ENCODE measurements around the gene HLA-DRB5. TPM values are rescaled to one million over a fixed set of nuclear protein-coding genes. Genes with fewer than 3 reads are reported as not detected.
"Not testable (repeated sequence)": the region's sequence is repeated elsewhere in the genome, so short reads cannot be mapped to it uniquely, and the experiment has no call there.

HLA-DRB5 gene
- total and polyA plus RNA-seq, 8 donors = 0.38 to 42.9 (median 8.2) TPM; not detected in 2

DNA sequence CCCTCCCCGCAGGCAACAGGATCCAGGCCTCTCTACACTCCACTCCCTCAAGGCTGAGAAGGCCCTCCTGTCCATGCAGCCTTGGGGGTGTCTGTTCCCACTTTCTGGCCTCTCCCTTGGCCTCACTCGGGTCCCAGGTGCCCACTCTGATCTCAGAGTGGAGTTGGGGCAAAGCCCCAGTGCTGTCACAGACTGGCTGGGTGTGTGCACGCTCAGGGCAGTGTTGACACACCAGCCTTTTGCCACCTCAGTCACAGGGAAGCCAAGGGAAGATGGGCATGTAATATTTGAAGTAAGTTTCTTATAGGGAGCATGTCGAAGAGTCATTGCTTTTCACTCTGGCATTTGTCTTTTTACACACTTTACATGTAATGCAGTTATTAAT lies 45.5 kb downstream of the HLA-DRB5 start:
- no peaks in the 10 kb centered on the region for H3K27me3 ChIP-seq
- TF ChIP-seq, protein P1, sequence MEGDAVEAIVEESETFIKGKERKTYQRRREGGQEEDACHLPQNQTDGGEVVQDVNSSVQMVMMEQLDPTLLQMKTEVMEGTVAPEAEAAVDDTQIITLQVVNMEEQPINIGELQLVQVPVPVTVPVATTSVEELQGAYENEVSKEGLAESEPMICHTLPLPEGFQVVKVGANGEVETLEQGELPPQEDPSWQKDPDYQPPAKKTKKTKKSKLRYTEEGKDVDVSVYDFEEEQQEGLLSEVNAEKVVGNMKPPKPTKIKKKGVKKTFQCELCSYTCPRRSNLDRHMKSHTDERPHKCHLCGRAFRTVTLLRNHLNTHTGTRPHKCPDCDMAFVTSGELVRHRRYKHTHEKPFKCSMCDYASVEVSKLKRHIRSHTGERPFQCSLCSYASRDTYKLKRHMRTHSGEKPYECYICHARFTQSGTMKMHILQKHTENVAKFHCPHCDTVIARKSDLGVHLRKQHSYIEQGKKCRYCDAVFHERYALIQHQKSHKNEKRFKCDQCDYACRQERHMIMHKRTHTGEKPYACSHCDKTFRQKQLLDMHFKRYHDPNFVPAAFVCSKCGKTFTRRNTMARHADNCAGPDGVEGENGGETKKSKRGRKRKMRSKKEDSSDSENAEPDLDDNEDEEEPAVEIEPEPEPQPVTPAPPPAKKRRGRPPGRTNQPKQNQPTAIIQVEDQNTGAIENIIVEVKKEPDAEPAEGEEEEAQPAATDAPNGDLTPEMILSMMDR (IDR thresholded peaks at IDR 0.05) = no peak
- H3K9me3 ChIP-seq = no peaks in the 10 kb centered on the region
- DNase-seq (no peak), ATAC-seq (no peak), FAIRE-seq (no peak)
- whole genome bisulfite sequencing, 2 donors = 47 to 53% methylated on average over 4 of the region's 4 CpGs
- no peak overlapping the region for H3K4me3 ChIP-seq
- intact Hi-C loops (cut with DNase I) = no loop called here
- H3K27ac ChIP-seq = no peak overlapping the region
- no peaks in the 10 kb centered on the region for H3K36me3 ChIP-seq
- no peaks in the 10 kb centered on the region for H3K4me1 ChIP-seq

DNA sequence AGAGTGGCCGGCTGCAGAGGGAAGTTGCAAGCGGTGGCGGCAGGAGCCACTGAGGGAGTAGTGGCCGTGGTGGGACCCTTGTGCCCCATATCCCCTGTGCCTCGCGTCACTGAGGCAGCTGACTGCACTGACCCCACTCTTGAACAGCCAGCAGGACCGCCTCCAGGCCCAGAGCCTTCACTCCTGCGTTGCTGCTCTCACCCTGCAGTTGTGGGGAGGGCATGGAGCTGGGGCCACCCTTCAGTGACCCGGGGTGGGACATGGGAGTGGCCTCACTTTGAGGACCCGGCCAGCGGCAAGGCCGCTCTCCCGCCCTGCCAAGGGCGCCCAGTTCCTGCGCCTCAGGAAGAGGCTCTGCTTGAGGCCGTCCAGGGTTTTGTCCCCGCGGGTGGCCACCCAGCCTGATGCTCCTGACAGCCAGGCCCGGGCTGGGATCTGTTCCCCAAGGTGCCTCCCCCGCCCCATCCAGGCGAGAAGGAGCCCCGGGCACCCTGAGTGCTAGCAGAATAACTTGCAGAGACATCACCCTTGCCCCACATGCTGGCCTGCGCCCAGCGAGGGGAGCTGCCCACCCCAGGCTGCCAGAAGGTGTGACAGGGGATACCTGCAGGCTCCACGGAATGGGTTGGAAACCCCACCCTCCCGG lies 46.0 kb downstream of the HLA-DRB5 start:
- intact Hi-C loops (cut with DNase I) = no loop called here
- no peaks in the 10 kb centered on the region for H3K4me1 ChIP-seq
- no peaks in the 10 kb centered on the region for H3K9me3 ChIP-seq
- no peak overlapping the region for H3K4me3 ChIP-seq
- H3K27me3 ChIP-seq = no peaks in the 10 kb centered on the region
- no peaks in the 10 kb centered on the region for H3K36me3 ChIP-seq
- DNase-seq (peak in 1 of 6 donors; percentile 50), ATAC-seq (no peak), FAIRE-seq (no peak)
- WGBS, 2 donors = 56 to 62% methylated on average over 26 of the region's 26 CpGs
- TF ChIP-seq, protein P1 (IDR thresholded peaks at IDR 0.05) = no peak
- H3K27ac ChIP-seq = no peak overlapping the region

DNA sequence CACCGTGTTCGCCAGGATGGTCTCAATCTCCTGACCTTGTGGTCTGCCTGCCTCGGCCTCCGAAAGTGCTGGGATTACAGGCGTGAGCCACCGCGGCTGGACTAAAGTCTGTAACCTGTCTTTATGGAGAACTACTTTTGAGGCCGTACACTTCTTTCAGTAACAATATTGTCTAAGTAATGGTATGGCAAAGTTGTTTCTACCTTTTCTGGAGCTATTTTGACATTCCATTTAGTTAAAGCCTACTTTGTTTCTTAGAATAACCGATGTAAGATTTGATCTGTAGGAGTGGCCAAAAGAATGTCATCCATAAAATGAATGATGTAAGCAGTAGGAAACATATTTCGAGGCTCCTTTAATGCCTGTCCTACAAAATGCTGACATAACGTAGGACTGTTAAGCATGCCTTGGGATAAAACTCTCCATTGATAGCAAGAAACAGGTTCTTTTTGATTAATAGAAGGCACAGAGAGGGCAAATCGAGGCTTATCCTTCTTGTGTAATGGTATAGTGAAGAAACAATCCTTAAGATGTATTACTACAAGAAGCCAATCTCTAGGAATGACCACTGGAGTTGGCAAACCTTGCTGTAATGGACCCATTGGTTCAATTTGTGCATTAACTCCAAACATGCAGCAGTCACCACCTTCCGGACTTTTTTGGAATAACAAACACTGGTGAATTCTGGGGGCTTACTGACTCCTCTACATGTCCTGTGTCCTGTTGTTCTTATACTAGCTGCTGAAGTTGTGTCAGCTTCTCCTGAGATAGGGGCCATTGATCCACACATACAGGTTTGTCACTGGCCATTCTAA lies 54.5 kb downstream of the HLA-DRB5 start:
- Histone ChIP-seq H3K4me3 (no peak overlapping the region), H3K36me3 (no peaks in the 10 kb centered on the region), H3K9me3 (no peaks in the 10 kb centered on the region), H3K27ac (no peak overlapping the region), H3K4me1 (no peaks in the 10 kb centered on the region), H3K27me3 (no peaks in the 10 kb centered on the region)
- 67 to 78% methylated on average over 13 of the region's 13 CpGs for WGBS, 2 donors
- FAIRE-seq (no peak), DNase-seq (no peak), ATAC-seq (no peak)
- TF ChIP-seq, protein P1 (IDR thresholded peaks at IDR 0.05) = no peak
- intact Hi-C loops (cut with DNase I) = no loop called here

DNA sequence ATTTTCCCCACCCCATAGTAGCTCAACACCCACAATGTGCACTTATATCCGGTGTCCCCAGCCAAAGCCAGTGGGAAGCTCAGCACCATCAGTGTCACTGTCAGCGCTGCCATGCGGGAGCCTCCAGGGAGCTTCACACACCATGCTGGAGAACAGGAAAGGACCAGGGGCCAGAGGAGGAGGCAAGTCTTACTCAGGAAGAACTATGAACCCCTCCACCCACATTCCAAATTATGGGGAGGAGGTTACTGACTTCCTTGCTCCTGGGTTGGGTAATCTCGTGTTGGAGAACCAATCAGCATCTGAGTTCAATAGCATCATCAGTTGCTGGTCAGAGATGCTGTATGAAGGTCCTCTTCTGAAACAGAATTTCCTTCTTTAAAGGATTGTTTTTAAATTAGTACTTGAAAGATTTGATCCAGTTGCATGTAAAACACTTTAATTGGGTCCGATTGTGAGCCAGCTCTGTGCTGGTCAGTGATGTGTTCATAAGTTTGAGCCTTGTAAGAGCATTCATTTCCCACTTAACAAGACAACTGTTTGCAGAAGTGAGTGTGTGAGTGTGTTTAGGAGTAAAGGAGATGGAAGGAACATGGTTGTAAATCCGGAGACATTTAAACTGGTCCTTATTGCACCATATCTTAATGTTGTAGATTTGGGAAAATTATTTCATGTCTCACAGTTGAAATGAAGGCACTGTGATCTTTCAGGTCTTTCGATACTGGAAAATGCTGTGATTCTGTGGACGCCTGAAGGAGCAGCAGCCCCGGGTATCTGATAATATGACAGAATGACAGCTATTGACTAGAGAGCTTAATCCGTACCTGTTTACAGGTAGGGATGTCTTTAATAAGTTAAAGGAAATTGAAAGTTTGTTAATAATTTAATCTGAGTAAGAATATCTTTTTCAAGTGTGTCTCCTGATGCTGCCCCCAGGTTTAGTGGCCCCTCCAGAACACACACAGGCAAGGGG lies 56.4 kb downstream of the HLA-DRB5 start:
- H3K4me1 ChIP-seq; DNase-seq; H3K4me3 ChIP-seq; H3K27me3 ChIP-seq; H3K9me3 ChIP-seq; H3K36me3 ChIP-seq; intact Hi-C loops (cut with DNase I): not testable (repeated sequence)
- ATAC-seq (peak in 3 of 4 donors; percentile 78 to 98 (median 92)), FAIRE-seq (peak; percentile 81)
- H3K27ac ChIP-seq = peak overlapping the region in 1 of 4 donors; percentile 42
- 29 to 39% methylated on average over 10 of the region's 10 CpGs for WGBS, 2 donors

DNA sequence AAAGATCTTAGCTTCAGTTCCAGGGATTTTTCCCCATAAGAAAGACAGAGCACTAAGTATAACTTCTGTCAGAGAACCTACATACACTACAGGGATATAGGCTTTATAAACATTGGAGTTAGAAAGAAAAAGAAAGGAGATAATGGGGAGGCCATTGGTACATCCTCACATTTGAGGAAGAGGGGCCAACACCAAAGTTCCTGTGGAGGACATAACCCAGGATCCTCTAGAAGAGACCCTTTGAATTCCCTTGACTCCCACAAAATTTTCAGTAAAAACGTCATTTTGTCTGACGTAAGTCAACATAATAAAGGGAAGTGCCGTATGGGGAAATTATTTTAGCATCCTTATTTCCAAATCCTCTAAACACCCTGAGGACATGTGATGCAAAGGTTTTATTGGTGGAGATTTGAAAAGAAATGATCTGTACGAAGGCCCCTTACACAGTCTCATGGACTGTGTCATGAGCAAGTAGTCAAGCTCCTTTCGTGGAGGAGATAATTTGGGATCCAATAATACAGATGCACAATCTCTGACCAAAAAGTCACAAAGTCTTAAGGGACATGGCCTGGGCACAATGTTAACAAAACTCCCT lies 57.2 kb downstream of the HLA-DRB5 start:
- H3K4me1 ChIP-seq = no peaks in the 10 kb centered on the region
- DNase-seq = no peak
- ATAC-seq = peak in 2 of 4 donors; percentile 54 to 56
- no peak overlapping the region for H3K27ac ChIP-seq
- FAIRE-seq = no peak
- H3K4me3 ChIP-seq = no peak overlapping the region
- no peaks in the 10 kb centered on the region for H3K27me3 ChIP-seq
- TF ChIP-seq, protein P1 (IDR thresholded peaks at IDR 0.05) = no peak
- 57 to 66% methylated on average over 5 of the region's 5 CpGs for WGBS, 2 donors
- no peaks in the 10 kb centered on the region for H3K36me3 ChIP-seq
- intact Hi-C loops (cut with DNase I) = no loop called here
- H3K9me3 ChIP-seq = no peaks in the 10 kb centered on the region

DNA sequence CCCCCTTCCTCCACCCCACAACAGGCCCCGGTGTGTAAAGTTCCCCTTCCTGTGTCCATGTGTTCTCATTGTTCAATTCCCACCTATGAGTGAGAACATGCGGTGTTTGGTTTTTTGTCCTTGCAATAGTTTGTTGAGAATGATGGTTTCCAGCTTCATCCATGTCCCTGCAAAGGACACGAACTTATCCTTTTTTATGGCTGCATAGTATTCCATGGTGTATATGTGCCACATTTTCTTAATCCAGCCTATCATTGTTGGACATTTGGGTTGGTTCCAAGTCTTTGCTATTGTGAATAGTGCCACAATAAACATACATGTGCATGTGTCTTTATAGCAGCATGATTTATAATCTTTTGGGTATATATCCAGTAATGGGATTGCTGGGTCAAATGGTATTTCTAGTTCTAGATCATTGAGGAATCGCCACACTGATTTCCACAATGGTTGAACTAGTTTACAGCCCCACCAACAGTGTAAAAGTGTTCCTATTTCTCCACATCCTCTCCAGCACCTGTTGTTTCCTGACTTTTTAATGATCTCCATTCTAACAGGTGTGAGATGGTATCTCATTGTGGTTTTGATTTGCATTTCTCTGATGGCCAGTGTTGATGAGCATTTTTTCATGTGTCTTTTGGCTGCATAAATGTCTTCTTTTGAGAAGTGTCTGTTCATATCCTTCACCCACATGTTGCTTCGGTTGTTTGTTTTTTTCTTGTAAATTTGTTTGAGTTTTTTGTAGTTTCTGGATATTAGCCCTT lies 62.2 kb downstream of the HLA-DRB5 start:
- H3K9me3 ChIP-seq; H3K27ac ChIP-seq; H3K4me1 ChIP-seq; H3K36me3 ChIP-seq; H3K27me3 ChIP-seq; intact Hi-C loops (cut with DNase I); H3K4me3 ChIP-seq; FAIRE-seq; DNase-seq; ATAC-seq: not testable (repeated sequence)
- 42 to 45% methylated on average over 4 to 5 of the region's 5 CpGs for WGBS, 2 donors

Measured in pancreas (tissue), 10 donors.